Measurements from ENCODE around the gene LIG1. TPM values are rescaled to one million over a fixed set of nuclear protein-coding genes. Genes with fewer than 3 reads are reported as not detected.

Gene LIG1
- total RNA-seq, 1 experiment from 2014 or later: 115 TPM

DNA sequence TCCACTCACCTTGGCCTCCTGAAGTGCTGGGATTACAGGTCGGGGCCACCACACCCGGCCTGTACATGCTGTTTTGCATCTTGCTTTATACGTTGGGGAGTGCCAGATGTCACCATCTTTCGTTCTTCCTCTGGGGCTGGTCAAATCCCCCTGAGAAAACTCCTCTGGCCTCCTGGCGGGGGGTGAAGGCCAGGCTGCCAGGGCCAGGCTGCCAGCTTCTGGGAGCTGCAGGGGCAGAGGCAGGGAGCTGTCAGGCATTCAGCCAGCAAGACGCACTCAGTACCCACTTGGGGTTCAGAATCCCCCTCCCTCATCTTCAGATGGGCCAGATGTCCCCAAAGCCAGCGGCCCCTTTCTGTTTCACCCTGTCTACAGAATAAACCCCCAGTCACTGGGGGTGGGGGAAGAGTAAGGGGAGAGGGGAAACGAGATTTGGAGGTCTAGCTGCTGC is 16.4 kb upstream of the LIG1 start:
- H2BK20ac ChIP-seq (ENCODE audit: low read depth, low read length, poor library complexity, severe bottlenecking): no peak overlapping the region
- H3K27ac Mint-ChIP-seq: no peak overlapping the region
- no peak overlapping the region for H3K9ac ChIP-seq (ENCODE audit: extremely low read depth, insufficient read length, low read length)
- H2BK120ac ChIP-seq (ENCODE audit: low read depth, low read length, poor library complexity, severe bottlenecking): no peak overlapping the region
- no peak overlapping the region for H2BK15ac ChIP-seq (ENCODE audit: low read depth, low read length)
- peaks cover 19 to 23% of the 10 kb centered on the region in 2 experiments for H3K9me3 Mint-ChIP-seq
- no CpG with 5 or more reads among the region's 8 CpGs for WGBS (ENCODE audit: extremely low coverage, insufficient read length, low lambda C conversion rate)
- H3K23ac ChIP-seq (ENCODE audit: insufficient read length, low read depth, low read length): no peak overlapping the region
- H2BK5ac ChIP-seq (ENCODE audit: insufficient read length, low read length): no peak overlapping the region
- H3K27me3 Mint-ChIP-seq (ENCODE audit: low read depth): no peaks in the 10 kb centered on the region; the same call in 1 of the 2 replicates
- TF ChIP-seq, protein P1, sequence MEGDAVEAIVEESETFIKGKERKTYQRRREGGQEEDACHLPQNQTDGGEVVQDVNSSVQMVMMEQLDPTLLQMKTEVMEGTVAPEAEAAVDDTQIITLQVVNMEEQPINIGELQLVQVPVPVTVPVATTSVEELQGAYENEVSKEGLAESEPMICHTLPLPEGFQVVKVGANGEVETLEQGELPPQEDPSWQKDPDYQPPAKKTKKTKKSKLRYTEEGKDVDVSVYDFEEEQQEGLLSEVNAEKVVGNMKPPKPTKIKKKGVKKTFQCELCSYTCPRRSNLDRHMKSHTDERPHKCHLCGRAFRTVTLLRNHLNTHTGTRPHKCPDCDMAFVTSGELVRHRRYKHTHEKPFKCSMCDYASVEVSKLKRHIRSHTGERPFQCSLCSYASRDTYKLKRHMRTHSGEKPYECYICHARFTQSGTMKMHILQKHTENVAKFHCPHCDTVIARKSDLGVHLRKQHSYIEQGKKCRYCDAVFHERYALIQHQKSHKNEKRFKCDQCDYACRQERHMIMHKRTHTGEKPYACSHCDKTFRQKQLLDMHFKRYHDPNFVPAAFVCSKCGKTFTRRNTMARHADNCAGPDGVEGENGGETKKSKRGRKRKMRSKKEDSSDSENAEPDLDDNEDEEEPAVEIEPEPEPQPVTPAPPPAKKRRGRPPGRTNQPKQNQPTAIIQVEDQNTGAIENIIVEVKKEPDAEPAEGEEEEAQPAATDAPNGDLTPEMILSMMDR (conservative IDR thresholded peaks at IDR 0.05): no peak
- no peaks in the 10 kb centered on the region for H4K20me1 ChIP-seq (ENCODE audit: control insufficient read depth, insufficient read depth, insufficient read length)
- peaks cover 35 to 56% (median 38%) of the 10 kb centered on the region in 3 experiments for H3K36me3 Mint-ChIP-seq (ENCODE audit: insufficient read depth in 1 of 3, low read depth in 3 of 3)
- peaks cover 6 to 7% of the 10 kb centered on the region in 2 experiments; a peak in 3 of 4 replicates for H3K4me1 Mint-ChIP-seq
- H4K8ac ChIP-seq (replicated peaks; ENCODE audit: insufficient read length, low read depth, low read length): no peak overlapping the region
- no peak overlapping the region for H2AFZ ChIP-seq (ENCODE audit: low read length)
- H4K91ac ChIP-seq (ENCODE audit: insufficient read length, low read depth, low read length): no peak overlapping the region
- DNase-seq: no peak
- no peak overlapping the region for H3K56ac ChIP-seq (ENCODE audit: insufficient read length, low read depth, low read length)
- no peak overlapping the region for H2BK12ac ChIP-seq (ENCODE audit: insufficient read length, low read depth, low read length)
- no peak overlapping the region for H3K4me3 Mint-ChIP-seq
- H3K27me3 ChIP-seq (ENCODE audit: insufficient read depth, low read length): no peaks in the 10 kb centered on the region
- H3K14ac ChIP-seq (ENCODE audit: insufficient read depth, low read length): no peak overlapping the region
- H3K9me3 ChIP-seq (ENCODE audit: control insufficient read depth, low read depth, low read length): peaks cover 3% of the 10 kb centered on the region
- H4K5ac ChIP-seq (ENCODE audit: insufficient read length, low read depth, low read length): no peak overlapping the region
- H3K4me2 ChIP-seq (ENCODE audit: insufficient read depth, insufficient read length, low read length): no peak overlapping the region
- H3K79me1 ChIP-seq (ENCODE audit: insufficient read depth, low read depth, low read length, poor library complexity, severe bottlenecking): no peaks in the 10 kb centered on the region
- no peak overlapping the region for H3K18ac ChIP-seq (ENCODE audit: insufficient read length, low read depth, low read length)
- H3T11ph ChIP-seq (ENCODE audit: low read length): no peak overlapping the region
- no peaks in the 10 kb centered on the region for H3K4me1 ChIP-seq (ENCODE audit: insufficient read depth, low read length)
- H2AK5ac ChIP-seq (ENCODE audit: insufficient read length, low read length): no peak overlapping the region
- H3K79me2 ChIP-seq (ENCODE audit: insufficient read depth, low read length): 0 out of 2 replicates have a peak, but pooled peaks cover under 1% of the 10 kb centered on the region
- no peaks in the 10 kb centered on the region for H3K23me2 ChIP-seq (ENCODE audit: insufficient read length, low read depth, low read length, poor library complexity, severe bottlenecking)
- H3K27ac ChIP-seq (ENCODE audit: insufficient read length, low read depth, low read length): no peak overlapping the region
- H3K4ac ChIP-seq (ENCODE audit: low read depth, low read length): no peak overlapping the region

Measured in H9 (cell line).